Keratinocyte (primary cell): ENCODE measurements around the gene KCNJ6.

Source experiments
- CTCF ChIP-seq, 3 experiments: IDR thresholded peaks in 1 of 3; conservative IDR thresholded peaks in 1 of 3; optimal IDR thresholded peaks in 1 of 3; 2 replicates in 2 of 3; 3 replicates in 1 of 3; pipeline versions ENCODE3 to v1.5.1; 2011; ENCODE audit warnings: low read length in 3 of 3, mild to moderate bottlenecking in 3 of 3, moderate library complexity in 2 of 3, control low read depth in 1 of 3, inconsistent platforms in 1 of 3; ENCODE audit not compliant: insufficient read depth in 2 of 3; ENCODE audit errors: extremely low read depth in 1 of 3
- EZH2 ChIP-seq: IDR thresholded peaks from one replicate; pipeline ENCODE4 v1.6.1; 2012; ENCODE audit warnings: inconsistent platforms, mild to moderate bottlenecking, low read length, moderate library complexity

GRCh38 chr21:37601915-37602314, 314.3 kb downstream of the KCNJ6 start:
- TF ChIP-seq CTCF (optimal IDR thresholded peaks at IDR 0.05 in 1 of 3, IDR thresholded peaks at IDR 0.05 in 1 of 3, conservative IDR thresholded peaks at IDR 0.05 in 1 of 3; ENCODE audit: extremely low read depth in 1 of 3, insufficient read depth in 2 of 3, low read length in 3 of 3) (no peak), EZH2 (no peak)
